Measurements from ENCODE around the gene RNF220.

RNF220 gene

DNA sequence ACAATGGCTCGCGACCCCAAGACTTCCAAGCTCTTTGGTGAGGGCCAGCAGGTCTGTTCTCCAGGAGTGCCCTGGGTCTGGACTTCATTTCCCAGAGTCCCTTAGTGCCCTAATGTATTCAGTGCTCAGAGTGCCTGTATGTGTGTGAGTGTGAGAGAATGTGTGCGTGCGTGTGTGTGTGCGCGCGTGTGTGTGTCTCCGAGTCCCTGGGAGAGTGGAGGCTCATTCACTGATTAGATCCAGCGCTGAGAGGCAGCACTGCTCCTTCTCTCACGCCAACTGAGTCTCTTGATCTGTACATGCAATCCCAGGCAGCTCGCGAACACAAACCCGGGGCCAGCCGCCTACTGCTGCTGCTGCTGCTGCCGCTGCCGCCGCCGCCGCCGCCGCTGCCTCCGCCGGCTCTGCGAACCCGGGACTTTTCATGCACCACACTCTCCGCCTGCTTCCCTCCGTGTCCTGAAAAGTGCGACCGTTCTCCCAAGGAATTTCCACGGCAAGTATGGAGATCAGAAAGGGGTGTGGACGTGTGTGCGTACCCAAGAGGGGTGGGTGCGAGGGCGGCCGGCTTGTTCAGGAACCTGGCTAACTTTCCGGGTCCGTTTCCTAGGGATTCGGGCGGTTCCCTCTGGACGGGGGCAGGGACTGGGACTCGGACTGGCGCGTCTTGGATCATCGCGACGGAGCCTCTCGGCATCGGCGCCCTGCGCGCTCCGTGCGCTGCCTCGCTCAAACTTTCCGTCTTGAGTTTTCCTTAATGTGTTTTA lies at the start of gene RNF220:
Gene RNF220, plus strand, starts transcription at position 225 of the 767 bp plus-strand sequence.
- ATAC-seq = peak; percentile 30
- DNase-seq = peak; percentile 51

DNA sequence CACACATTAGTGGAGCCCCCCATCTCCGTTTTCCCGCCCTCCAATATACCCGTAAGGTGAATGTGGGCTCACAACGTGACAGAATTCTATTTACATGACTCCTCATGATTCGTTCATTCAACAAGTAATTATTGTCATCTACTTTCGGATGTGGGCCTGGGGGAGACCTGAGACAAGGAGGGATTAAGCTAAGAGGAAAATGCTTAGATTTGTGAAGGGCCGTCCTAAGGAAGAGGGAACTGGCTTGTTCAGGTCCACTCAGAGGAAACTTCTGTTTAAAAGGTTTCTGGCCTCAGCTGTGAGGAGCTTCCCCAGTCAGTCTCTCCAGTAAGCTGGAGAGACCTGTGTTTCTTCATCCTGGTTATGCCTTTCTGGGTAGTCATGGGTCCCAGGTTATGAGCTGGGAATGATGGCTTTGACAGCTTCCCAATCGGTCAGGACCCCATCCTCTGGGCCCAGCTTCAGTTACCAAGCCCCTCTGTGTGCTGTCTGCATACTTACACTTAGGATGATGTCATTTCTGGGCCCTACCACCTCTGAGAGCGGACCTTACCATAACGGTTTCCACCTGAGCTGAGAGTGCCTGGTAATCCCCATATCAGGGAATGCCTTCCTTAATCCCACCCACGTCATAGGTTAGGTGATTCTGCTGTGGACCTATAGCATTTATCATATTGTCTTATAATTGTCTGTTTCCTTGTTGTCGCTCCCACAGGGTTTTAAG lies 49.3 kb upstream of the RNF220 start:
- ATAC-seq = no peak
- peak; percentile 5 for DNase-seq

DNA sequence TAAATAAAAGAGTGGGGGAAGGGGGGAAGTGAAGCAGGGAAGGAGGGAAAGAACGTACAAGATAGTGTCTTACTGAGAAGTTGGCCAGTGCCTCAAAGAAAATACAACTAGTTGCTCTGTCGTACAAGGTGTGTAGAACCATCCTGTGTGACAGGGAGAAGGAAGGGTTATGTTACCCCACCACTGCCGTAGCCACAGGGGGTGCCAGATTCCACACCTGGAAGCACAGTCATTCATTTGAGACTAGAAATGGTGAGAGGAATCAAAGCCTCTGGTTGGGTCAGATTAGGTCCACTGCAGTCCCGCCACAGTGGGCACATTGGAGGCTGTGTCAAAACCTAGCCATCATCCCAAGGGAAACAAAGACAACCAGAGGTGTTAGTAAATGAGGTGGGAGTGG lies 47.3 kb upstream of the RNF220 start:
- DNase-seq (no peak), ATAC-seq (no peak)

DNA sequence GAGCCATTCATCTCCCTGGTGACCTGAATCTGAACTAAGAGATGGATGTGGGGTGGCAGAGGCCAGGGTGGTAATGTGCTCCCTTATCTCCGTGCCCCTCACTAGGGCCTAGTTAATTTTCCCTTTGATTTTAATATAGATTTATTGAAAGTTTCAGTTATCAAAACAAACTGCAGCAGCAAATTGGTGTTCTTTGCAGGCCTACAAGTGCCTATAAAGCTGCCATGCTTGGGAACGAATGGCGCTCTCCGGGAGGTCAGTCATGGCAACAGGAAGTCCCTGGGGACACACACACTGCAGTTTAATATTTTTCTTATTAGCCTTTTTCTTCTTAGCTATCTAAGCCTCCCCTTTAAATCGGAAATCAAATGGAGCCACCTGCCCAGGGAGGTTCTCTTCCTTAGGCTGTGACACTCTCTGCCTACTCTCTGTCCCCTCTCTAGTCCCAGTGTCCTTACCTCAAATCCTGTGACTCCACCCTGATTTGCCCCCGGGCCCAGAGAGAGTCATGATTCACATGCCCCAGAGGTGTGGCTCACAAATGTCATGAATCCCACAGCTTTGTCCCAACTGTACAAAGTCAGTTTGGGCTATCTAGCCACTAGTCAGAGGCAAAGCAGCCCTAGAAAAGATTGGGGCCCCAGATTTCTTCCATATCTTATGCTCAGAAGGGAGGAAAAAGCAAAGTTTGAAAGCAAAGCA lies 45.7 kb upstream of the RNF220 start:
- DNase-seq (no peak), ATAC-seq (no peak)

DNA sequence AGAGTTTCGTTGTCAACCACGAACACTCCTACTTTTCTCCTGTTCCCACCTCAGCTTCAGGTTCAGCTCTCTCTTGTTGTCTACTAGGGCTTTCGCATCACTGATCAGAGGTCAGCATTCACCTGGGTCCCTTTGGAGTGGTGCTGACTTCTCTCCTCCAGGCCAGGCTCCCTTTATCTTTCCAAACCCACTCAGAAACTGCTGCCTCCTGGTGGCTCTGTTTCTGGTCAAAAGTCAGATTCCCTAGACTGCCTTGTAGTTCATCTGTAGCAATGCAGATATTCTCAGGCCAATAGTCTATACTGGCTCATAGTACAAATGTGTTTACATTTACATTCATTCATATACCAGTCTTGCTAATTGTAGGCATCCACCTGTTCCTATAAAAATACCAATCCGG lies 43.6 kb upstream of the RNF220 start:
- DNase-seq = no peak
- no peak for ATAC-seq

DNA sequence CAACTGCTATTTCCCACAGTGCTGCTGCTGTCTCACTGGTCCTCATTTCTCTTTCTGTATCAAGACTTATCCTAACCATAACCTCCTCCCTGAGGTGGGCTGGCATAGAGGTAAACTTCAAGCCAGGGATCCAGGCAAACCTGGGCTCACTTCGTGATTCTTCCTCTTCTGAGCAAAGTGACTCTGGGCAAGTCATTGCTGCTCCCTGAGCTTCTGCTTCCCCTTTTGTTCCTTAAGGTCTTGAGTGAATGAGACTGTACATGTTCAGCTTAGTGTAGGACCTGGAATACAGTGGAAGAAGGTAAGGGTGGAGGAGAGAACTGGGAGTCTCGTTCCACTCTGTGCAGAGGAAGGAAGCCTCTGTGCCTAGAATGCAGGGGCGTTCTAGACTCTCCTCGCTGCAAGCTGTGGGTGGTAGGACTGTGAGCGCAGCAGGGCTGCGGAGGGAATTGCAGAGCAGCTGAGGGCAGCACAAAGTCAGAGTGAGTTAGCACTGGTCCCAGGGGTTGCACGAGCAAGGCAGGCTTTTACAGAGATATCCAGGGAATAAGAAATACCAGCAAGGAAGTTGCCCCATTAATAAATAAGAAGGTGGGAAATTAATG lies 38.6 kb upstream of the RNF220 start:
- ATAC-seq (no peak), DNase-seq (no peak)

DNA sequence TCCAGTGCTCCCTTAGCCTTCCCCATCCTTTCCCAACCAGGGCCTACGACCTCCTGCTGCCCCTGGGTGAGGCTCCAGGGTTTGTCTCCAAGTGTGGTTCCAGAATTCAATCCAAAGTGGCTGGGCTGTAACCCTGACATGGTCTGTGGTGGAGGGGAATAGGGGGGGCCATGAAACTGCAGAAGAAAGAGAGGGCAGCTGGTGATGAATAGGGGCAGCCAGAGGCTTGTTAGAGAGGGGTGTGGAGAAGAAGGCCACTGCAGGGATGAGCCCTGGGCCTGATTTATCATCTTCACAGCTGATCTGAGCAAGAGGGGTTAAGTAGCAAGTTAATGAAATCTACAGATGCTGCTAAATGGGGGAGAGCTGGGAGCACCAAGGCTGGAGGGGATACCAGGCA lies 37.1 kb upstream of the RNF220 start:
- DNase-seq = no peak

DNA sequence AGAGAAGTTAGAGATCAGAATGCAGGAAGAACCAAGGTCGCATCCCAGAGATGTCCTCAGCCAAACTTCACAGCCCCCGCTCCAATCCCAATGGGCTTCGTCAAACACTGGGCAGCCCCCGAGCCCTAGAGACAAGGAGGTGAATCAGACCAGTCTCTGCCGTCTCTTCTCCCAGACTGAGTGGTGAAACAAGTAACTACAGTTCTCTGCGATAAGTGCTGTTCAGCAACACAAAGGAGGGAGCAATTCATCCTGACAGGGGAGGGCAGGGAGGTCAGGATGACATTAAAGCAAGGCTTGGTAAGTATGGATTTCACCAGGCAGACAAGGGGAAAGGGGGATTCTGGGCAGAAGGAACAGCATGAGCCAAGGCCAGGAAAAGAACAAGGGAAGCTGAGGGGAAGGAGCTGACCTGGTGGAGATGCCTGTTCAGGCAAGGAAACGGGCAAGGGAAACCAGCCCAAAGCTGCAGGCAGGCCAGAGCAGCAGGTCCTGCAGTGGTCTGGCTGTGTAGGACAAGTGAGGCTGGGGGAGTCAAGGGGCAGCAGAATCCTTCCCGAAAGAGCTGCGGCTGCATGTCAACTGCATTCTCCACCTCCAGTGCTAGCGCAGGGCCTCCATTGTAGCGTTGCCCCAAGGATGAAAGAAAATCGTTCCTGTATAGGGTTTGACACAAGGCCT lies 36.4 kb upstream of the RNF220 start:
- DNase-seq (no peak), ATAC-seq (no peak)

More for the DNA sequence above, 37.1 kb upstream of the RNF220 start:
- no peak for ATAC-seq

DNA sequence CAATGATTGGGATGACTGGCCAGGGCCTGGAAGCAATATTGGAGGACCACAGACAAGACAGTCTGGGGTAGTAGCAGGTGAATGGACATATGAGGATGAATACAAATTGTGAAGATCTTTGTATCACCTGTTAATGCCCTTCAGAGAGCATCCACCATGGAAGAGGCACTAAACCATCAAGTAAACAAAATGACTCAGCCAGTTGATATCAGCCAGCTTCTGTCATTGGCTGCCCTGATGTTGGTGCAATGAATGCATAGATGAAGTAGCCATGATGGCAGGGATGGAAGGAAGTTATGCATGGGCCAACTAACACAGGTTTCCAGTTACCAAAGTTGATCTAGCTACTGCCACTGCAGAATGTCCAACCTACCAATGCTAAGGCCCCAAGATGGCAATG lies 33.8 kb upstream of the RNF220 start:
- DNase-seq (no peak), ATAC-seq (no peak)

DNA sequence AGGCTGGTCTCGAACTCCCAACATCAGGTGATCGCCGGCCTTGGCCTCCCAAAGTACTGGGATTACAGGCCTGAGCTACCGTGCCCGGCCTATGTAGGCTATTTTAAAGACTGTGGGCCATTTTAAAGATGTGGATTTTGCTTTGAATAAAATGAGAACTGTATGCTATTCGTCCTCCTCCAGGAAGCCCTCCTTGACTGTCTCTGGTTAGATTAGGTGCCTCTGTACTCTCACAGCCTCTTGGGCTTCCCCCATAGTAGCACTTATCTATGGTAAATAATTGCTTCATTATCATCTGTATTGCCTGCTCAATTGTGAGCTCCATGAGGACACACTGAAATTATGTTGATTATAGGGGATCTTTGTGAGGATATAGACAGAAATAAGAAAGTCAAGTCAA lies 29.5 kb upstream of the RNF220 start:
- DNase-seq = no peak
- ATAC-seq = no peak

DNA sequence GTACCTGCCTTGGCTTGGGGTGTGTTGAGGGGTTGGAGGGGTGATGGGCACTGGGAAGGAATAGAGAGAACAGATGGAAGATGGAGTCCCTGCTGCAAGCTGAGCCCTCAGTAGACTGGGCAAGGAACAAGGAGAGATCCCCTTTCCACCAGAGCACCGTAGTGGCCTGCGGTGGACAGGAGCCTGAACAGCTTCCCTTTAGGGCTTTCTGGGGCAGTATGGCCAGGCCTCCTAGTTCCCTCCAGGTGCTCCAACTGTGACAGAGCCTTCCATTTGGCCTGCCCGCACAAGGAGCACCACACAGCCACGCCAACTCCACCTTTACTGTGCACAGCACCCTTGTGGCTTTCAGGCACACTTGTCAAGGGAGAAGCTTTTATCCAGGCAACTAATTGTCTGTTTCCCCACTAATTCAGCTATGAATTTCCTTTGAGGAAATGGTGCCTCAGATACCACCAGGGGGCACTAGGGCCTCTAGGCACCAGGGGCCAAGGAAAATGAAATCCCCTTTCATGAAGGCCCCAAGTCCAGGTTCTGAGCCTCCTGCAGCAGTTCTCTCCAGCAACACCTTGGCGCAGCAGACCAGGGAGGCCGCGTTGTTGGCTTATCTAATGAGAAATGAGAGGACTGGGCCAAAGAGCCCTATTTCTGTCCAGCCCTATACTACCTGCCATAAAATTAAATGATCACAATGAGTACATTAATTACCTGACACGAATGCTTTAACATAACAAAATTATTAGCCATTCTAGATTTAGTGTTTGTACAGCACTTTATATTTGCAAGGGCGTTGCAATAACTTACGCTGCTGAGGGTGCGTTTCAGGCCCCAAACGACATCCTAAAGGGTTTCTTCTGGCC lies 26.9 kb upstream of the RNF220 start:
- no peak for ATAC-seq
- peak; percentile 61 for DNase-seq

DNA sequence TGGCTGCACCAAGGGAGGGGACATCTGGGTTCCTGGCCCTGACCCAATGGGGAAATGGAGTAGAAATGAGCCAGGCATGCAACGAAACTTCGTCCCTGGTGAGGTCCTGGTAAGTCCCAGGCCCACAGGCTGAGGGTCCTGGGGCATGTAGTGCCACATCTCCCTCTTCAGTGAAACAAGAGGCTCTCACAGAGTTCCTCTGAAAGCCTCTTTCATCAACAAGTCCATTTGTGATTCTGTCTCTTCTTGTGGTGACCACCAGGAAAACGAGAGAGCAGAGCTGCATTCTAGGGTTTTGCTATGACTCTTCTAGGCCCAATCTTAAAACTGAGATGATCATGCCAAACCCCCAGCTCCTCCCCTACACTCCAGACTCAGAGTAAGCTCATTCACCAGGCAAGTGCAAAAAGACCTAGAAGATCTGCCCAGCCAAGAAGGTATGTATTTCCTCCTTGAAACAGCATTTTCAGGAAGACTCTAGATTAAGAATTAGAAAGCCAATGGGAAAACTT lies 24.3 kb upstream of the RNF220 start:
- no peak for ATAC-seq
- no peak for DNase-seq

DNA sequence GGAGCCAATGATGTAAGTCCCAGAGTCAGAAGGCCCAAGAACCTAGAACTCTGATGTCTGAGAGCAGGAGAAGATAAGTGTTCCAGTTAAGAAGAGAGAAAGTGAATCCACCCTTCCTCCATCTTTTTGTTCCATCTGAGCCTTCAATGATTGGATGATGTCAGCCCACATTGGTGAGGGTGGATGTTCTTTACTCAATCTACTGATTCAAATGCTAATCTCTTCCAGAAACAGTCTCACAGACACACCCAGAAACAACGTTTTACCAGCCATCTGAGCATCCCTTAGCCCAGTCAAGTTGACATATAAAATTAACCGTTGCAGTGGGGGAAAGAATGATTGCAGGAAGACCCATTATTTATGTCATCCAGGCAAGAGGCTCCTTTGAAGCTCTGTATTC lies 16.5 kb upstream of the RNF220 start:
- DNase-seq (no peak), ATAC-seq (no peak)

DNA sequence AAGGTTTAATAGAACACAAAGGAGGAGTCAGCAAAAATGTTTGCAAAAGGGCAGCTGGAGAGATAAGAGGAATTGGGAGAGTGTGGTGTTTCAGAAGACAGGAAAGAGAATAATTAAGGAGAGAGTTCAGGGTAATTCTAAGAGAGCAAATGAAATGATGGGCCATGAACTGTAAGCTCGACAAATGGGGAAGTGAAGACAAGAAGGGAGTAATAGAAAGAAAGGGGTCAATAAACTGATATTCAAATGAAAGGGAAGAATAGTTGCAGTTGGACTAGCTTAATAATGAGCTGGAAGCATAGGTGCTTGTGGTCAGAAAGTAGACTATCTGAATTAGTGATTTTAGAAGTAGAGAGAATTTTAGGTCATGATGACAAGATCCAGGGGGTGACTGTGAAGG lies 15.6 kb upstream of the RNF220 start:
- no peak for DNase-seq
- no peak for ATAC-seq

DNA sequence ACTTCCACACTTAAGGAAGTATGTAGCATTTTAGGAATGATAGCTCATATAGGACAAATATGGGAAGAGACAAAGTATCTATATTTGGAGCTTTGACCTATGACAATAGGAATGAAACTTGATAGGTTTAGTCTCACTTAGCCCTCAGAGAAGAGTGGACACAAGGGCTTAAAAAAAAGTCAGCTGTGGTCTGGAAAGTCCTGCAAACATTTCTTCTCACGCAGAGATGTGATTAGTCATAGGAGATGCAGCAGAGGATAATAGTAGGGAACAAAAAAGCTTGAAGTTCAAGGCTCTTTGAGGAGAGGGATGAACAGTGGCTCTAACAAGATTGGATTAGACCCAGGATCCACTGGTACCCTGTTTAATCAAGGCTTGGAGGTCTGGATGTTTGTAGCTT lies 14.8 kb upstream of the RNF220 start:
- no peak for DNase-seq
- no peak for ATAC-seq

DNA sequence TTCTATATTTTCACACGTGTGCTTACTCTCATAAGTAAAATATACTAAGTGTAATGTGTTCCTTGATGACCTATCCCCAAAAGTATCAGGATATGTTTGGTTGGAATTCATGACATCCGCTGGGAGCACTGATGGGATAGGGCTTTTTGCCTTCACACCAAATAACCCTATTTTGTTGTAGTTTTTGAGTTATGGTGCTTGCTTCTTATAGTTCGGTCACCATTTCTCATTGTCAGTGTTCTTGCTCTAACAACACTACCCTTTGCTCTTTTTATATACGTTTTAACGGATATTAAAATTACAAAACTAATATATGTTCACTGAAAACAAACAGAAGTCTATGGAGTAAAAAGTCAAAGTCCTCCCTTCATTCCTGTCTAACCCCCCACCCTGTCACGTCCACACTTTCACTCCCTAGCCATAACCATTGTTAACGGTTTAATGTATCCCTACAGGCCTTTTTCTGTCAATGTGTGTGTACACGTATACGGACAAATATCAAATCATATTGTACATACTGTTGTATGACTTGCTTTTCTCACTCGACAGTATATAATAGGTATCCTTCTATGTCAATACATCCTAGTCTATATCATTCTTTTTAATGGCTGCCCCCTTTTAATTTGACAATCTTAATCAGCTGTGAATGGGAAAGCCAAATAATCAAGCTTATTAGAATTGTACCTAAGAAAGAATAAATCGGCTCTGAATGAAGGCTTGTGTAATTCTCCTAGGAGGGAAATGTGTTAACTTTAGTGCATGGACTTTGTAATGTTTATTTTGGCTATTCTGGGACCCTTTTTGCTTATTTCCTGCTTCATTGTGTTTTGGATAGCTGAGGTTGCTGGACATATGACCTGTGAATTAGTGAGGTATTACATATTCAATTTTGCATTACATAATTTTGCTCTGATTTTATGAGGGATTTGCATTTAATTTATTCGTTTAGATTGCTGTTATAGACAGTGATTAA lies 3.5 kb upstream of the RNF220 start:
- ATAC-seq (no peak), DNase-seq (no peak)

DNA sequence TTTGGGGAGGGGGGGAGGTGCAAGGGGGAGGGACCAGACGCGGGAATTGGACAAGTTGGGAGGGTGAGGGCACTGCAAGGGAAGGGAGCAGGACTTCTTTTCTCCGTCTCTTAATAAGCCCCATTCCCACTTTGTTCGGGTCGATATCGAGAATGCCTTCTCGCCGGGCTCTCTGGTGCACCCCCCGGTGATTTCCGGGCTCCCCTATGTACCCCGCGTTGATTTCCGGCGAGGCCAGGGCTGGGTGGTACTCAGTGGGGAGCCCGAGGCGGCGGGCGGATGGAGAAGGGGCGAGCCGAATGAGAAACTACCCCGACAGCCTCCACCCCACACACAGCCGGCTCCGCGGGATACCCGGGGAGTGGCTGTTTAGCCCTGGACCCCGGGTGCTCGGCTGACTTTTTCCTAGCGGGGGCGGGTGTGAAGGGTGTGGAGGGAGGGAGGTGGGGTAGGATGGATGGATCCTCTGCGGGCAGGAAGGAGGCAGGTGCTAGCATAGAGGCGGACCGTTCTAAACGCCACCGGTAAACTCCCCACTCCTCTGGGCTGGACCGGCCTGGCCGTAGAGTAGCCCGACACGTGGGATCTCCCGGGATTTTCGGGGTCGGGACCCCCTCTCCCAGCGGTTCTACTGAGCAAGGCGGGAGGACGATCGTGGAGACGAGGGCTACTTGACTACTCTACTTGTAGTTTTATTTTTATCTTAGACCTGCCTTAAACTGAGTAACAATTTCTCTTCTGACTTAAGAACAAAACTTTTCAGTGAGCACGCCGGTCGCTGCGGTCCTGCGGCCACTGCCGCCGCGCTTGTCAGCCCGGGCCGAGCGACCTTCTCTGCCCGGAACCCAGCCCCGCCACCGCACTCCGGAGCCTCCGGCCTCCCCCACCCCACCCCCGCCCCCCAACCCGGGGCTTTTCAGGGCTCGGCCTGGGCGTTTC lies 1.0 kb downstream of the RNF220 start:
- peak; percentile 46 for DNase-seq

DNA sequence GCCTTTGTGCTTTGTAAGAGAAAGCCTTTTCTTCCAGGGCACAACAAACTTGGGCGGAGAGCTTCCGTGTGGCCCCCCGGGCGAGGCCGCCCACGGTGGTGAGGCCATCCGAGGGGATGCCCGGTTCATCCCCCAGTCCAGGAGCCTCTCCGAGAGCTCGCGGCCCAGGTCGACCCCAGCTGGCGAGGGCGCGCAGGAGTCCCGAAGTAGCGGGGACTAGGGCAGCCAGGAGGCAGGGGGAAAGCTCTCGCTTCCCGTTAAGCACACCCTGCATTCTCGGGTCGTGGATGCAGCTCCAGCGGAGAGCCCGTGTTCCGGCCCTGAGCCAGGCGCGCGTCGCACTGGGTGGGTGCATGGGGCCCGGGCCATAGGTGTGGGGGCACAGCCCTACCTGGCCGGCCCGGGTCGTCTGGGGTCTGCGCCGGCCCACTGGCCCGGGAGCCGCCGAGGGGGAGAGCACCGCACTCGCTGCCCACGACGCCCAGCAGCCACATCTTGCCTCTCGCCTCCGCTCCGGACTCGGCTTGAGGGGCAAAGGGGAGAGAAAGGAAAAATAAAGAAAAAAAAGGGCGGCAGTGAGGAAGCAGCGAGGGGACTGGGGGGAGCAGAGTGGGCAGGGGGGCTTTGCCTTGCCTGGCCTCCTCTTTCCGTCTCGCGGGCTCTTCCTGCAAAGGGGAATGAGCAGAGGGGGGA lies 1.8 kb downstream of the RNF220 start:
- peak; percentile 42 for DNase-seq
- peak; percentile 2 for ATAC-seq

More for the DNA sequence above, 1.0 kb downstream of the RNF220 start:
- peak; percentile 70 for ATAC-seq

Data from stimulated activated naive CD8-positive, alpha-beta T cell treated with anti-CD3 and anti-CD28 coated beads, Interleukin-15, Interleukin-2, amounts not matched to agents 100 U/mL and 50 U/mL, for 24 hours (primary cell).